ENCODE data around the gene RASD1.

DNA sequence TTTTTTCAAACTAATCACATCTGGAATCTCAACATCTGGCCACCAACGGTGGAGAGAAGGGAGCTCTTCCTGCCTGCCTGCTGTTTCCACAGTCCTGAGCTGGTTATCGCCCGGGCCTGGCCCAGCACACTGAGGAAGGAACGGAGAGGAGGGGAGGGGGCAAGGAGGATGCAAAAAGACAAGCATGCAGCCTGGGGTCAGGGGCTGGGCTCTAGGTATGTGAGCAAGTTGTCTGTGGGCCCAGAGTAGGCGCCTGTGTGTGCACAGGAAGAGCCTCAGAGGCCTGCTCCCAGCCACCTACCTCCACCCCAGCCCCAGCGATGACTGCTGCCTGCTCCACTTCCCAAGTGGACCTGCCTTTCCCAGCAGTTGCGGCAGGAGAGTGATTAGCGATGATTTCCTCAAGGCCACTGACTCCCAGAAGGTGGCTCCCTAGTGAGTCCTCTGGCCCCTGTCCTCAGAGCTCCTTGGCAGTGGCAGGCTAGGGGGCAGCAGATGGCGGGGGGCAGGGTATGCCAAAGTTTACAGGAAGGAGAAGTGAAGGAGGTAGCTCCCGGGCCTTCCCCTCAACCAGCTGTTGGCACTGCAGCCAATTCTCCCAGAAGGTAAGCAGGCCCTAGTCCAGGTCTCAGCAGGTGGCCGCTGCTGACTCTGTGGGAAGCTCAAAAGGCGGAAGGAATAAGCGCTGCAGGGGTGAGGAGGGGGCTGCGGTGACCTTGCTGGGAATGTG is 27.0 kb upstream of the RASD1 start:
- TF ChIP-seq SPI1 (IDR thresholded peaks at IDR 0.05; ENCODE audit: low read depth, low read length) (no peak), POLR2A (IDR thresholded peaks at IDR 0.05; ENCODE audit: low read depth, low read length) (no peak), TAF1 (IDR thresholded peaks at IDR 0.05; ENCODE audit: low read depth, low read length) (no peak)

Data from GM12891 (cell line).